Vagina (tissue), 2 donors: ENCODE results near the gene EFCAB13.

Experiments used
- POLR2A ChIP-seq, 2 donors: fragments of 450-650 bp; IDR thresholded peaks; one replicate each; pipeline ENCODE4 v1.6.1; 2017; ENCODE audit warnings: antibody characterized with exemption in 2 of 2, mild to moderate bottlenecking in 2 of 2, moderate library complexity in 2 of 2
- POLR2AphosphoS5 ChIP-seq, 2 donors: sonication (generic); formaldehyde crosslinking; IDR thresholded peaks; one replicate each; pipeline ENCODE4 v1.9.0; 2017; ENCODE audit warnings: antibody characterized with exemption in 2 of 2, mild to moderate bottlenecking in 2 of 2, low read depth in 1 of 2; ENCODE audit not compliant: insufficient read depth in 1 of 2
- TF ChIP-seq, protein P1 (sequence below), 3 experiments: fragments of 450-650 bp in 2 of 3; fragments of 200-600 bp in 1 of 3; sonication (generic) in 1 of 3; IDR thresholded peaks; one replicate each; pipeline ENCODE4 v1.5.1; 2017 to 2019; ENCODE audit warnings: antibody characterized with exemption in 3 of 3, mild to moderate bottlenecking in 2 of 3, moderate library complexity in 2 of 3

DNA sequence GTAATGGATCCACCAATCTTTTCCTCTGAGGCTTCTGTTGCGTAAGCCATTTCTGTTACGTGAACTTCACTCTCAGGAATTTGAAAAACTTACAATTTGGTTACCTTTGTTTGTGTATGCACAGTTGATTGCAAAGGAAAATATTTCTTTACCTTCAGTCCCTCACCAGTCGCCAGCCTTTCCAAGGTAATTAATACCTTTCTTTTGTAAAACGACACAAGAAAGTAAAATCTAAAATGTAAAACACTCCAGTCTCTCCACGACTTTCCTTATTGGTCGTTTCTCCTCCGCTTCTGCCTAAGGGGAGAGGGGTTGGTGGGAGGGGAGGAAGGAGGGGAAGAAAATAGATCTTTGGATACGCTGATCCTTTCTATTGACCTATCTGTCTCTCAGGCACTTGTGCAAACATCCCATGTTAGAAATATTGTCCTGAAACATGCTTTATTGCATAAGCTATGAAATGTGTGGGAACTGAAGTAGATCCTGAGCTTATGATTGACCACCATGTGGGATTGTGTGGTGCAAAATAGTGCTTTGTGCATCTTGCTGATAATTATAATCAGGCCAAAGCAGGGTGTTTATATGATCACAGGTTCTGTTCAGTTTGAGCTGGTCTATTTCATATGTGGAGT is 32.4 kb upstream of the EFCAB13 start:
- TF ChIP-seq, protein P1, sequence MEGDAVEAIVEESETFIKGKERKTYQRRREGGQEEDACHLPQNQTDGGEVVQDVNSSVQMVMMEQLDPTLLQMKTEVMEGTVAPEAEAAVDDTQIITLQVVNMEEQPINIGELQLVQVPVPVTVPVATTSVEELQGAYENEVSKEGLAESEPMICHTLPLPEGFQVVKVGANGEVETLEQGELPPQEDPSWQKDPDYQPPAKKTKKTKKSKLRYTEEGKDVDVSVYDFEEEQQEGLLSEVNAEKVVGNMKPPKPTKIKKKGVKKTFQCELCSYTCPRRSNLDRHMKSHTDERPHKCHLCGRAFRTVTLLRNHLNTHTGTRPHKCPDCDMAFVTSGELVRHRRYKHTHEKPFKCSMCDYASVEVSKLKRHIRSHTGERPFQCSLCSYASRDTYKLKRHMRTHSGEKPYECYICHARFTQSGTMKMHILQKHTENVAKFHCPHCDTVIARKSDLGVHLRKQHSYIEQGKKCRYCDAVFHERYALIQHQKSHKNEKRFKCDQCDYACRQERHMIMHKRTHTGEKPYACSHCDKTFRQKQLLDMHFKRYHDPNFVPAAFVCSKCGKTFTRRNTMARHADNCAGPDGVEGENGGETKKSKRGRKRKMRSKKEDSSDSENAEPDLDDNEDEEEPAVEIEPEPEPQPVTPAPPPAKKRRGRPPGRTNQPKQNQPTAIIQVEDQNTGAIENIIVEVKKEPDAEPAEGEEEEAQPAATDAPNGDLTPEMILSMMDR (IDR thresholded peaks at IDR 0.05) = no peak
- TF ChIP-seq POLR2A (IDR thresholded peaks at IDR 0.05) (no peak), POLR2AphosphoS5 (IDR thresholded peaks at IDR 0.05; ENCODE audit: insufficient read depth in 1 of 2, low read depth in 1 of 2) (no peak)
